Ishikawa (cell line): Measurements from ENCODE around the gene PEG3.

Source experiments
- CEBPB ChIP-seq: IDR thresholded peaks from 2 replicates; pipeline ENCODE4 v1.6.1; 2012
- CREB1 ChIP-seq: IDR thresholded peaks from 2 replicates; pipeline ENCODE4 v1.6.1; 2012; ENCODE audit warnings: low read depth
- EP300 ChIP-seq: IDR thresholded peaks from 2 replicates; pipeline ENCODE4 v1.6.1; 2012; ENCODE audit warnings: borderline replicate concordance
- FOXM1 ChIP-seq: IDR thresholded peaks from 2 replicates; pipeline ENCODE4 v1.6.1; 2012; ENCODE audit warnings: low read depth, borderline replicate concordance
- NFIC ChIP-seq: IDR thresholded peaks from 2 replicates; pipeline ENCODE4 v1.6.1; 2012
- RAD21 ChIP-seq: IDR thresholded peaks from 2 replicates; pipeline ENCODE4 v1.6.1; 2012; ENCODE audit warnings: low read depth
- TAF1 ChIP-seq: IDR thresholded peaks from 2 replicates; pipeline ENCODE4 v1.6.1; 2012; ENCODE audit warnings: low read depth, mild to moderate bottlenecking
- TEAD4 ChIP-seq: IDR thresholded peaks from 2 replicates; pipeline ENCODE4 v1.6.1; 2012
- YY1 ChIP-seq: IDR thresholded peaks from 2 replicates; pipeline ENCODE4 v1.6.1; 2012; ENCODE audit warnings: low read depth
- TF ChIP-seq, protein P1 (sequence below): IDR thresholded peaks from 2 replicates; pipeline ENCODE4 v1.6.1; 2012; ENCODE audit warnings: low read depth, mild to moderate bottlenecking
- TF ChIP-seq, protein P2 (sequence below): IDR thresholded peaks from 2 replicates; pipeline ENCODE4 v1.6.1; 2012
- TF ChIP-seq, protein P3 (sequence below): IDR thresholded peaks from 2 replicates; pipeline ENCODE4 v1.6.1; 2012

DNA sequence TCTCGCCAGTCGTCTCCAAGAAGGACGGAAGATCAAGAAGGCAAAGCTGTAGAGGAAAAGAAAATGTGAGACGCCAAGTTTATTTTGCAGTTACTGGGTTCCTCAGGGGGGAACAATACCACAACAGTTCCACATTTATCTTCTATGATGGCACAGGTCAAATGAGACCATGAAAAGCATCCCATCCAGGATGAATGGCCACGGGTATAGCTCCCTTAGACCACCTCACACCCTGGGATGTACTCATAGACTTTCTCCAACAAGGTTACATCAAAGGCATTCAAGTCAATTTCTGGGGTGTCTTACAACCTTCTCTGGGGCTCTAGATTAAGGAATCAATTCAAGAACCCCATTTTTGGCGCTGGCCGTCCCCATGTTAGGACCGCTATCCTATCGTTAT lies 4.5 kb downstream of the PEG3 start:
- TF ChIP-seq YY1 (no peak), TEAD4 (no peak), EP300 (no peak), NFIC (no peak), CEBPB (no peak), CREB1 (no peak), TAF1 (no peak), FOXM1 (no peak), RAD21 (no peak)
- TF ChIP-seq, protein P1, sequence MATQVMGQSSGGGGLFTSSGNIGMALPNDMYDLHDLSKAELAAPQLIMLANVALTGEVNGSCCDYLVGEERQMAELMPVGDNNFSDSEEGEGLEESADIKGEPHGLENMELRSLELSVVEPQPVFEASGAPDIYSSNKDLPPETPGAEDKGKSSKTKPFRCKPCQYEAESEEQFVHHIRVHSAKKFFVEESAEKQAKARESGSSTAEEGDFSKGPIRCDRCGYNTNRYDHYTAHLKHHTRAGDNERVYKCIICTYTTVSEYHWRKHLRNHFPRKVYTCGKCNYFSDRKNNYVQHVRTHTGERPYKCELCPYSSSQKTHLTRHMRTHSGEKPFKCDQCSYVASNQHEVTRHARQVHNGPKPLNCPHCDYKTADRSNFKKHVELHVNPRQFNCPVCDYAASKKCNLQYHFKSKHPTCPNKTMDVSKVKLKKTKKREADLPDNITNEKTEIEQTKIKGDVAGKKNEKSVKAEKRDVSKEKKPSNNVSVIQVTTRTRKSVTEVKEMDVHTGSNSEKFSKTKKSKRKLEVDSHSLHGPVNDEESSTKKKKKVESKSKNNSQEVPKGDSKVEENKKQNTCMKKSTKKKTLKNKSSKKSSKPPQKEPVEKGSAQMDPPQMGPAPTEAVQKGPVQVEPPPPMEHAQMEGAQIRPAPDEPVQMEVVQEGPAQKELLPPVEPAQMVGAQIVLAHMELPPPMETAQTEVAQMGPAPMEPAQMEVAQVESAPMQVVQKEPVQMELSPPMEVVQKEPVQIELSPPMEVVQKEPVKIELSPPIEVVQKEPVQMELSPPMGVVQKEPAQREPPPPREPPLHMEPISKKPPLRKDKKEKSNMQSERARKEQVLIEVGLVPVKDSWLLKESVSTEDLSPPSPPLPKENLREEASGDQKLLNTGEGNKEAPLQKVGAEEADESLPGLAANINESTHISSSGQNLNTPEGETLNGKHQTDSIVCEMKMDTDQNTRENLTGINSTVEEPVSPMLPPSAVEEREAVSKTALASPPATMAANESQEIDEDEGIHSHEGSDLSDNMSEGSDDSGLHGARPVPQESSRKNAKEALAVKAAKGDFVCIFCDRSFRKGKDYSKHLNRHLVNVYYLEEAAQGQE: no peak
- TF ChIP-seq, protein P2, sequence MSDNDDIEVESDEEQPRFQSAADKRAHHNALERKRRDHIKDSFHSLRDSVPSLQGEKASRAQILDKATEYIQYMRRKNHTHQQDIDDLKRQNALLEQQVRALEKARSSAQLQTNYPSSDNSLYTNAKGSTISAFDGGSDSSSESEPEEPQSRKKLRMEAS: no peak
- TF ChIP-seq, protein P3, sequence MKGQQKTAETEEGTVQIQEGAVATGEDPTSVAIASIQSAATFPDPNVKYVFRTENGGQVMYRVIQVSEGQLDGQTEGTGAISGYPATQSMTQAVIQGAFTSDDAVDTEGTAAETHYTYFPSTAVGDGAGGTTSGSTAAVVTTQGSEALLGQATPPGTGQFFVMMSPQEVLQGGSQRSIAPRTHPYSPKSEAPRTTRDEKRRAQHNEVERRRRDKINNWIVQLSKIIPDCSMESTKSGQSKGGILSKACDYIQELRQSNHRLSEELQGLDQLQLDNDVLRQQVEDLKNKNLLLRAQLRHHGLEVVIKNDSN: no peak
